ENCODE data around the gene DLG2.

Gene DLG2

DNA sequence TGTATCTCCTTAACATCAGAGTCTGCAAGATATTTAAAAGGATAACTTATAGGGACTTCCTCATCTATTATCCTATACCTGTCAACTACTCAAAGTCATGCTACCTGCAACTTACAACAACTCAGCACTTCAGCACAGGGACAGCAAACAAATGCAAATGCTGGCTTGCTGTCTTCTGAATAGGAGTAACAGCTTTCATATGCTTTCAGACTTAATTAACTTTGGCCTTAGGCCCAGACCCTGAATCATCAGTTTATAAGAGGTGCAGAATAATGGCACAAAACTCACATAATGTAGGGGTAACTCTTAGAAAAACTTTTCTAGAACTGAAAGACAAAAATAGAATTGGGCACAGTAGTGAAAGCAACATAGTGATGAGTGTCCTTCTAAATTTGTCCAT is 953.4 kb downstream of the DLG2 start:
- H3K4me3 ChIP-seq (ENCODE audit: low read depth, low read length) = no peak overlapping the region
- DNase-seq (ENCODE audit: low read depth) = no peak
- TF ChIP-seq, protein P1, sequence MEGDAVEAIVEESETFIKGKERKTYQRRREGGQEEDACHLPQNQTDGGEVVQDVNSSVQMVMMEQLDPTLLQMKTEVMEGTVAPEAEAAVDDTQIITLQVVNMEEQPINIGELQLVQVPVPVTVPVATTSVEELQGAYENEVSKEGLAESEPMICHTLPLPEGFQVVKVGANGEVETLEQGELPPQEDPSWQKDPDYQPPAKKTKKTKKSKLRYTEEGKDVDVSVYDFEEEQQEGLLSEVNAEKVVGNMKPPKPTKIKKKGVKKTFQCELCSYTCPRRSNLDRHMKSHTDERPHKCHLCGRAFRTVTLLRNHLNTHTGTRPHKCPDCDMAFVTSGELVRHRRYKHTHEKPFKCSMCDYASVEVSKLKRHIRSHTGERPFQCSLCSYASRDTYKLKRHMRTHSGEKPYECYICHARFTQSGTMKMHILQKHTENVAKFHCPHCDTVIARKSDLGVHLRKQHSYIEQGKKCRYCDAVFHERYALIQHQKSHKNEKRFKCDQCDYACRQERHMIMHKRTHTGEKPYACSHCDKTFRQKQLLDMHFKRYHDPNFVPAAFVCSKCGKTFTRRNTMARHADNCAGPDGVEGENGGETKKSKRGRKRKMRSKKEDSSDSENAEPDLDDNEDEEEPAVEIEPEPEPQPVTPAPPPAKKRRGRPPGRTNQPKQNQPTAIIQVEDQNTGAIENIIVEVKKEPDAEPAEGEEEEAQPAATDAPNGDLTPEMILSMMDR (IDR thresholded peaks at IDR 0.05; ENCODE audit: control insufficient read depth, extremely low read depth, insufficient read depth) = no peak

GRCh38 chr11:84671325-84671999 is 955.7 kb downstream of the DLG2 start:
- no peak overlapping the region for H3K4me3 ChIP-seq (ENCODE audit: low read depth, low read length)
- peak; percentile 94 for DNase-seq (ENCODE audit: low read depth)
- TF ChIP-seq, protein P1 (IDR thresholded peaks at IDR 0.05; ENCODE audit: control insufficient read depth, extremely low read depth, insufficient read depth) = no peak

DNA sequence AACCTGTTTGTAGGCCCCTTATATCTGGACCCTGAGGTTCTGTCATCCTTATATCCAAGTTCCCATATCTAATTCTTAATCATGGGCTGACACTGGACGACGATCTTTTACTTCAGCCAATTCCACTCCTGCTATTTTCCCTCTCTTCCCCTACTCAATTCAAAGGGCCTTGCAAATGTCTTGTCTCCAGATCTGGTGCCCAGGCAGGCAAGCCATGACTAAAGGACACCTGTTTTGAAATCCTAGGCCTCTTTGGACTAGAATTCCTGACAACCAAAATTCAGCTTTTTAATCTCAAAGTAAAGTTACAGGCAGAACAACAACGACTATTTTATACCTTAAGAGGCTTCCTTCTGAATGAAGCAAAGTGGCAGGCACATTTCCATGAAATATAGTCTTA is 963.4 kb downstream of the DLG2 start:
- H3K4me3 ChIP-seq (ENCODE audit: low read depth, low read length) = no peak overlapping the region
- DNase-seq (ENCODE audit: low read depth) = no peak
- TF ChIP-seq, protein P1 (IDR thresholded peaks at IDR 0.05; ENCODE audit: control insufficient read depth, extremely low read depth, insufficient read depth) = no peak

- no peak for DNase-seq (ENCODE audit: low read depth)
- no peak overlapping the region for H3K4me3 ChIP-seq (ENCODE audit: low read depth, low read length)
- TF ChIP-seq, protein P1 (IDR thresholded peaks at IDR 0.05; ENCODE audit: control insufficient read depth, extremely low read depth, insufficient read depth) = no peak
Observed at GRCh38 chr11:84660257-84660977, 966.7 kb downstream of the DLG2 start.

GRCh38 chr11:84655712-84656111 is 971.4 kb downstream of the DLG2 start:
- TF ChIP-seq, protein P1 (IDR thresholded peaks at IDR 0.05; ENCODE audit: control insufficient read depth, extremely low read depth, insufficient read depth) = no peak
- H3K4me3 ChIP-seq (ENCODE audit: low read depth, low read length) = no peak overlapping the region
- DNase-seq (ENCODE audit: low read depth) = no peak

GRCh38 chr11:84648471-84648870 is 978.7 kb downstream of the DLG2 start:
- TF ChIP-seq, protein P1 (IDR thresholded peaks at IDR 0.05; ENCODE audit: control insufficient read depth, extremely low read depth, insufficient read depth) = no peak
- no peak overlapping the region for H3K4me3 ChIP-seq (ENCODE audit: low read depth, low read length)
- no peak for DNase-seq (ENCODE audit: low read depth)
